HFF-Myc (cell line): Measurements from ENCODE around the gene TAF8.

Experiments used
- DNase-seq: peaks from one replicate; pipeline ENCODE4 v3.0.0-alpha.2; 2011; ENCODE audit warnings: low read depth; ENCODE audit errors: extremely low read depth
- H3K4me3 ChIP-seq: replicated peaks from 2 replicates; pipeline ENCODE4 v1.5.1; 2011; ENCODE audit warnings: low read depth, mild to moderate bottlenecking, control low read depth, low read length
- CTCF ChIP-seq: IDR thresholded peaks from 2 replicates; pipeline ENCODE4 v1.5.1; 2012; ENCODE audit warnings: mild to moderate bottlenecking, low read depth, low read length, control low read depth; ENCODE audit errors: missing control alignments

The TAF8 gene

DNA sequence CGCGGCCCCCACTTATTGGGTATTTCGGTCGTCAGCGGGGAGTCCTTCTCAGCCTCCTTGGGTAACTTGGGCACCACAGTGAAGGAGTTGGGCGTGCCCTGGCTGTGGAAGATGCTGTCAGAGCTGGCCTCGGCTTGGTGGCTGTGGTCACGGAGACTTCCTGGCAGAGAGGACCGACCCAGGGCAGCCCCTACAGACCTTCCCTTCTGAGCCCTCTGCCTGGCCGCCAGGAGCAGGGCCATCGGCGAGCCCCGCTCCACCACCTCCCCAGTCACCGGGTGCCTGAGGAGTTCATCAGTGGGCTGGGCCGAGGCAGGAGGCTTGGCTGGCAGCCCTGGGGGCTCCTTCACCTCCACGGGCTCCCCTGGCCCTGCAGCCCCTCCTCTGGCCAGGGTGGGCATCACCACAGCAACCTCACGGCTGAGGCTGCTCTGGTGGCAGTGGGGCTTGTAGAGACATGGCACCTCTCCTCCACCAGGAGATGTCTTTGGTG, 54.9 kb downstream of the TAF8 start:
- no peak for TF ChIP-seq CTCF
- no peak overlapping the region for H3K4me3 ChIP-seq
- DNase-seq = no peak

- H3K4me3 ChIP-seq = no peak overlapping the region
- DNase-seq = no peak
- no peak for TF ChIP-seq CTCF
Measured at GRCh38 chr6:42105709-42106108, 55.4 kb downstream of the TAF8 start.

DNA sequence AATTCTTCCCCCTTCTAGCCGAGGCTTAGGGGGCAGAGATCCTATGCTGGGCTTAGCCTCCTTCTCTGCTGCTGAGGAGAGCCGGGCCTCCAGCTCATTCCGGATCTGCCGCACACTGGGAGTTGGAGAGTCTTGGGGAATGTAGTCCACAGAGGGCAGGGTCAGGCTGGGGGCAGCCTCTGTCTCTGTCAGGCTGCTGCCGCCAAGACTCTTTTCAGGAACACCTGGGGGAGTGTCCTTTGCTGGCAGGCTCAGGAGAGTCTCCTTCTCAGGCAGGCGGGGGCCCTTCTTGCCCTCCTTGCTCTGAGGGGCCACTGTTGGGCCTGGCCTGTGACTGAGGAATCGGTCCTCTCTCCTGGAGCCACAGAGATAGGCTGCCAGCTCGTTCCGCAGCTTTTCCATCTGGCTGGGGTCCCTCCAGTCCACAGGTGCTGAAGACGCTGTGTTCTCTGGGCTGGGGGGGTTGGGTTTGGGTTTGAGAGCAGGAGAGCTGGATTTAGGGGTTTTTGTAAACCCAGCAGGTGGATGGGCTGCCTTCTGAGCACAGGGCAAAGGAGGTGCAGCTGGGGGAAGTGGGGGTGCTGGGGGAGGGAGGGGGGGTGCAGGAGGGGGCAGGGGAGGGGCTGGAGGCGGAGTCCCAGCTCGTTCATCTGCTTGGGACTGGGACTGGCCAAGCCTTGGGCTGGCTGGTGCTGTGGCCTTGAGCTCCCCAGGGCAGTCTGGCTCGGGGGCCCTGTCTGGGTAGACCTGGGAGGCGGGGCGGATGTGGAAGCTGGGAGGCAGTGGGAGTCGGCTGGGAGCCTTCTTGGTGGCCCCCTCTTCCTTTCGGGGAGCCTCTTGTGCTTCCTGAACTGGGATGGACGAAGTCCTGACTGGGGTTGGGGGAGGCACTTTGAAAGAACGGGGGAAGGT, 56.0 kb downstream of the TAF8 start:
- DNase-seq = no peak
- no peak overlapping the region for H3K4me3 ChIP-seq
- no peak for TF ChIP-seq CTCF

GRCh38 chr6:42108071-42108470, 57.7 kb downstream of the TAF8 start:
- no peak for TF ChIP-seq CTCF
- DNase-seq = no peak
- H3K4me3 ChIP-seq = no peak overlapping the region

DNA sequence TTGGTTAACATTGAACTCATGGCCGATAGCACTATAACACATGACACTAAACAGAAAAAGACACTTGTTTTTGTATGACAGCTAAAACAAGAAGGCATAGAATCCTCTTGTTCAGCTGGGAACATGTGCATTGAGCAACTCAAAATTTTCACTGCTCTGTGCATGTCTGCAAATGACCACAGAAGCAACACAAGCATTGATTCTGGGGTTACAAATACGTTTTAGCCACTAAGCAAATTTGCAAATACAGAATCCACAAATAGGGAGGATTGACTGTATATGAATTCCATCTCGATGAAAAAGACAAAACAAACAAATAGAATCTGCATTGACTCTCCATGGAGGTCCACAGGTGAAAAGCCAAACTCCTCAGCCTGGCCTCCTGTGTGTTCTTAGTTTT, 60.4 kb downstream of the TAF8 start:
- no peak for DNase-seq
- TF ChIP-seq CTCF = no peak
- H3K4me3 ChIP-seq = no peak overlapping the region

DNA sequence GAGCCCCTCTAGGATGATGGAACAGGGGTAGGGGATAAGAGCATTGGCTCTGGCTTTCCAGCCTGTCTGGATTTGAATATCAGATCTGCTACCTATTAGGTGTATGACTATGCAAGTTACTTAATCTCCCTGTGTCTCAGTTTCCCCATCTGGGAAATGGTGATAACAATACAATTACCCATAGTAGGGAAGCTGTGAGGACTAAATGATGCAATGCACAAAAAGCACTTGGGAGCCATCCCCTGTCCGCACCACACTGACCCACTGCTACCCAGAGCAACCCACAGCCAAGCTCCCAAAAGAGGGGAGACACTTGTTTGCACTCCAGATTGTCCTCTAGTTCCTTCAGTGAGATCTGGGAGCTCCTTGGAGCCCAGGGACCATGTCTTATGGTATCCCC, 62.0 kb downstream of the TAF8 start:
- no peak for DNase-seq
- no peak for TF ChIP-seq CTCF
- H3K4me3 ChIP-seq = no peak overlapping the region
